HUDEP-2 (cell line): Measurements from ENCODE around the gene SPDYE3.

Experiments used
- DNase-seq, 76 experiments: peaks; one replicate each; lab custom pipeline; 2025; ENCODE audit not compliant: unreplicated experiment in 76 of 76; lab: John Stamatoyannopoulos, UW

Gene SPDYE3

GRCh38 chr7:100369105-100369504 lies 61.6 kb downstream of the SPDYE3 start:
- DNase-seq: peak in 14 of 76 experiments; percentile 1 to 30 (median 14)

DNA sequence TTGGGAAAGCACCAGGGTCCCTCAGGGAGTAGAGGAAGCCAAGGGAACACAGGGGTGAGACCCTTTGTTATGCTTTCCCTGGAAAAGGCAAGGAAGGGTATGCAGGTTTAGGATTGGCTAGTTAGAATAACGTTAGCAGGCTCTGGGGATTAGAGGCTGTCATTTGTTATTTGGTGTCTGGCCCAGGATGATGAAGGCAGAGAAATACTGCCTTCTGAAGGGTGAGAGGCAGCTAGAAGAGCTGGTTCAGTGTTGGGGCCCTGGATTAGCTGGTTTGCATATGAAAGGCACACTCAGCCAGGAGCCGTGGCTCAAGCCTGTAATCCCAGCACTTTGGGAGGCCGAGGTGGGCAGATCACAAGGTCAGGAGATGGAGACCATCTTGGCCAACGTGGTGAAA lies 62.8 kb downstream of the SPDYE3 start:
- no peak for DNase-seq

GRCh38 chr7:100370746-100371145 lies 63.2 kb downstream of the SPDYE3 start:
- no peak for DNase-seq

DNA sequence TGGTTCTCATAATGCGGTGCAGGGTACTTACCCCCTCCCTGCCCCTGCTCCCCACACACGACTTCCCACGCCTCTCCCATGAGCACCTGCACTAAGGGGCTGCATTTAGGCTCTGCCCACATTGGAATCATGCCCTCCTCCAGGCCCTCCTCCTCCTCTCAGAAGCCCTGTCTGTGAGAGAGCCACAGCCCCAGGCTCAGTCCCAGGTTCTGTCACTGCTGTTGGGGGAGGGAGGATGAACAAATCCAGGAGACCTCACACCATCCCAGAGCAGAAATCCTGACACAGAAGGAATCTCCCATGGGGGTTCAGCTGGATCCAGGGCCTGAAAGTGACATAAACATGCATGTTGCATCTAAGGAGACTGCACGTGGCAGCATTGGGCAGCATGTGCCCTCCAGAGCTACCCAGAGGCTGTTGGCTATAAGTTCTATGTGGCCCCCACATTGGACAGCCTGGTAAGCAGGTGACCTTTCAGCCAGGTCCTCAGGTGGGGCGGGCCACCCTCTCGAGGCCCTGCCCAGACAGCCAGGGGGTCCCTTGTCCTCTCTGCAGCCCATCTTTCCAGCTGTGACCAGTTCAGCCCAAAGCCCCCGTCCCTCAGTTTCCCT lies 64.2 kb downstream of the SPDYE3 start:
- DNase-seq: no peak
